Stimulated activated CD8-positive, alpha-beta memory T cell treated with anti-CD3 and anti-CD28 coated beads, Interleukin-12 subunit alpha, Interleukin-12 subunit beta, amount 100 ng/mL, for 1 hour (primary cell): ENCODE results near the gene TAF6.

Source experiments
- DNase-seq: peaks from one replicate; pipeline ENCODE4 v3.0.0-alpha.2; 2020; ENCODE audit warnings: low read depth

Gene TAF6

GRCh38 chr7:100066953-100067352 lies 52.2 kb downstream of the TAF6 start:
- no peak for DNase-seq

GRCh38 chr7:100065452-100066186 lies 53.5 kb downstream of the TAF6 start:
- no peak for DNase-seq

GRCh38 chr7:100064162-100064561 lies 55.0 kb downstream of the TAF6 start:
- DNase-seq, result no peak

DNA sequence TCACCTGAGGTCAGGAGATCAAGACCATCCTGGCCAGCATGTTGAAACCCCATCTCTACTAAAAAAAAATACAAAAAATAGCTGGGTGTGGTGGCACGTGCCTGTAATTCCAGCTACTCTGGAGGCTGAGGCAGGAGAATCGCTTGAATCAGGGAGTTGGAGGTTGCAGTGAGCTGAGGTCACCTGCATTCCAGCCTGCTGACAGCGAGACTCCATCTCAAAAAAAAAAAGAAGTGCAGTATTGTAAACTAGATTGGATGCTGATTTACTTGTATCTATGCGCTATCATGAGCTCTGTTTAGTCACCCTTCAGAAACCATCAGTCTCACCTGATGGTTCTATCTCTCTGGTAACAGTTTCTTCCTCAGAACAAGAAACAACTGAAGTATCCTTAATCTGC lies 55.8 kb downstream of the TAF6 start:
- DNase-seq, result no peak

GRCh38 chr7:100061518-100062193 lies 57.5 kb downstream of the TAF6 start:
- DNase-seq, result no peak

- DNase-seq, result no peak
Measured at GRCh38 chr7:100059251-100059739, 59.9 kb downstream of the TAF6 start.
